GM12875 (cell line): ENCODE measurements around the gene COG2.

Experiments
- H3K4me3 ChIP-seq: one replicate; pipeline ENCODE4 v1.5.1; 2011; ENCODE audit warnings: low read depth, low read length, control low read depth
- TF ChIP-seq, protein P1 (sequence below): IDR thresholded peaks from 2 replicates; pipeline ENCODE4 v1.5.1; 2011; ENCODE audit warnings: low read depth, mild to moderate bottlenecking, control low read depth, inconsistent platforms, low read length, moderate library complexity, borderline replicate concordance; ENCODE audit not compliant: insufficient read depth

COG2 gene

DNA sequence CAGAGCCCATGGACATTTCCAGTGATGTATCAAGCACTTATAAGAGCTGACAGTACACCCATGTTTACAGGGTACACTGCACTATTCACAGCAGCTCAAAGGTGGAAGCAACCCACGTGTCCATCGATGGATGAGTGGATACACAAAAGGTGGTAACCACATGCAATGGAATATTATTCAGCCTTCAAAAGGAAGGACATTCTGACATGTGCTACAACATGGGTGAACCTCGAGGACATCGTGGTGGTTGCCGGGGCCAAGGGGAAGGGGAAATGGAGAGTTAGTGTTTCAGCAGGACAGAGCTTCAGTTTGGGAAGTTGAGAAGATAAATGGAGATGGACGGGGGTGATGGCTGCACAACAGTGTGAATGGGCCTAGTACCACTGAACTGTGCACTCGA is 62.5 kb downstream of the COG2 start:
- TF ChIP-seq, protein P1, sequence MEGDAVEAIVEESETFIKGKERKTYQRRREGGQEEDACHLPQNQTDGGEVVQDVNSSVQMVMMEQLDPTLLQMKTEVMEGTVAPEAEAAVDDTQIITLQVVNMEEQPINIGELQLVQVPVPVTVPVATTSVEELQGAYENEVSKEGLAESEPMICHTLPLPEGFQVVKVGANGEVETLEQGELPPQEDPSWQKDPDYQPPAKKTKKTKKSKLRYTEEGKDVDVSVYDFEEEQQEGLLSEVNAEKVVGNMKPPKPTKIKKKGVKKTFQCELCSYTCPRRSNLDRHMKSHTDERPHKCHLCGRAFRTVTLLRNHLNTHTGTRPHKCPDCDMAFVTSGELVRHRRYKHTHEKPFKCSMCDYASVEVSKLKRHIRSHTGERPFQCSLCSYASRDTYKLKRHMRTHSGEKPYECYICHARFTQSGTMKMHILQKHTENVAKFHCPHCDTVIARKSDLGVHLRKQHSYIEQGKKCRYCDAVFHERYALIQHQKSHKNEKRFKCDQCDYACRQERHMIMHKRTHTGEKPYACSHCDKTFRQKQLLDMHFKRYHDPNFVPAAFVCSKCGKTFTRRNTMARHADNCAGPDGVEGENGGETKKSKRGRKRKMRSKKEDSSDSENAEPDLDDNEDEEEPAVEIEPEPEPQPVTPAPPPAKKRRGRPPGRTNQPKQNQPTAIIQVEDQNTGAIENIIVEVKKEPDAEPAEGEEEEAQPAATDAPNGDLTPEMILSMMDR: no peak
- H3K4me3 ChIP-seq: no peak overlapping the region

DNA sequence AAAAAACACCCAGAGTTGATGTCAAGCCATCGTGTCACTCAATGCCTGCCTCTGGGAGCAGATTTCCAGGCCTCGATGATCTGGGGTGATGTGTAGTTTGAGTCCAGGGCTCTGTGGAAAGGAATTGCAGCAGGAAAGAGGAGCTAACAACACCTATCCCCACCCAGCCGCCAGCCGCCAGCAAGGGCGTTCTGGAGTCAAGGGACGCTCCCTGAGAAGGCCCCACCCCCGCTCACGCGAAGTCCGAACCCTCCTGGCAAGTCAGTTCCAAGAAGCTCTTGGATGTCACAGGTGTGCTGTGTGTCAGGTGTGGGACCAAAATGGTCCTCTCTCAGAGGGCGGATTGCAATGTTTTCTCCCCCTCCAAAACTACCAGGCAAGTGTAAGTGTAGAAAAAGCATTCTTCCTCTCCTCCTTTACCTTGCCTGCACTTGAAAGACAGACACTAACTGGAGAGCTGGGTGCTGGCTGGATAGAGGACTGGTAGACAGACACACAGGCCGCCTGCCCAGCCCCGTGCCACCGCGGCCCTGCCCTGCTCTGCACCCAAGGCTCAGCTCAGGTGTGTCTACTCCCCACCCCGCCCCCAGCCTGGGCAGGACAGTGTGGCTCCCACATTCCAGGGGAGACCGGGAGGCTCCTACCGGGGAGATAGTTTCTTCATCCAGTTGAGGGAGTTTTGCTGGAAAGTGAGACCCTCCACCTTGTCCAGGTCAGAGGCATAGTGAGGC is 63.2 kb downstream of the COG2 start:
- TF ChIP-seq, protein P1: no peak
- H3K4me3 ChIP-seq: no peak overlapping the region

DNA sequence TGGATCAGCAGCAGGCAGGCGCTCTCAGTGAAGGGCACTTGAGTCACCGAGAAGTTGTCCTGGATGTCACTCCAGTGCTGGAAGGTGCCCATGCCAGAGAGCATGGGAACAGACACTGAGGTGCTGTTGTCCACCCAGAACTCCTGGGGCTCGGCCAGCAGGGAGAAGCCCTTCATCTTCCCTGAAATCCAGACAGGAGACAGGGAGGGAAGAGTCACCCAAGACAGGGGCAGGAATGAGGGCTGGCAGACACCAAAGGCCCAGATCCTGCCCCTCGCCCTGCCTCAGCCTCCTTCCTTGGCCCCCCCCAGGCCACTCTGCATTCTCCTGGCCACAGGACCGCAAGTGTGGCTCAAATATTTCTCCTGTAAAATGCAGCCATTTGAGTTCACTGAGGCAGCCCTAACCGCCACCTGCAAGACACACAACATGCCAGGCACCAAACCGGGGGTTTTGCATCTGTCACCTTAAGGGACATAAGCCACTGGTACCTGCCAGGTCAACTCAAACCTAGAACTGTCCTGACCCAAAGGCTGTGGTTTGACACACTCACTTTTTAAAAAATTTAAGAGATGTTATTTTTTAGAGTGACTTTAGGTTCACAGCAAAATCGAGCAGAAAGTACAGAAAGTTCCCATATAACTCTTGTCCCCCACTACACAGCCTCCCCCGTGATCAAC is 63.9 kb downstream of the COG2 start:
- TF ChIP-seq, protein P1: no peak
- no peak overlapping the region for H3K4me3 ChIP-seq

DNA sequence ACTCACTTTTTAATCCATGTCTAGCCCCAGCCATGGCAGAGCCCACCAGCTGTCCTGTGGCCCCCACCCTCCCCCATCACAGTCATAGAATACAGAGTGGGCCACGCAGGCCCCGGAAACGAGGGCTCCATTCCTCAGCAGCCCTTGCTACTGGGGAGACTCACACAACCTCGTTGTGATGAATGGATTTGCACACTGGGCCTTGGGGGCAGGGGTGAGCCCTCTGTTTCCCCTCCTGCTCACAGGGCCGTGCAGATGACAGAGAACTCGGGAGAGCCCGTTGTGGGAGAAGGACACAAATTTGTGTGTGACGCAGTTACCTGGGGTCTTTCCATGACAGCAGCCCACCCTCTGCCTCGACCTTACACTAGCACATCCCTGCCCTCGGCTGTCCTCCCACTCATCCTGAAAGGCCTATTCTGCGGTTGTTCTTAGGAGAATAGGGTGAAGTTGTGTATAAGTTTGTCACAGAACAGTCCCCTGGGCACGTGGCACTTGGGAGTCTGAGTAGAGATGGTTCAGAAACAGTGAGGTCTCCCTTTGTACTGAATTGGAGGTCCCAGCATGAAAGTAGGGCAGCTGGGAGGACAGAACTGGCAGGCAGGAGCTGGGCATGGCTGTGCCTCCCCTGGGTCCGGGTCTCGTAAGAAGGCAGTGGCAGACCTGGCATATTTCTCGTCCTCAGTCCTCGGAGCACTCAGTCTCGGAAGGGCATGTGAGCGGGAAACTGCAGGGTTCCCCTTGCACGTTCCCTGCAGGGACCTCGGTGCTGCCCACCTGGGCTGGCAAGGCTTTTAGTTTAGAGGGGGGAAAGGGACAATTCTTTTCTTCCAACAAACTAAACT is 64.8 kb downstream of the COG2 start:
- H3K4me3 ChIP-seq: no peak overlapping the region
- TF ChIP-seq, protein P1: no peak

DNA sequence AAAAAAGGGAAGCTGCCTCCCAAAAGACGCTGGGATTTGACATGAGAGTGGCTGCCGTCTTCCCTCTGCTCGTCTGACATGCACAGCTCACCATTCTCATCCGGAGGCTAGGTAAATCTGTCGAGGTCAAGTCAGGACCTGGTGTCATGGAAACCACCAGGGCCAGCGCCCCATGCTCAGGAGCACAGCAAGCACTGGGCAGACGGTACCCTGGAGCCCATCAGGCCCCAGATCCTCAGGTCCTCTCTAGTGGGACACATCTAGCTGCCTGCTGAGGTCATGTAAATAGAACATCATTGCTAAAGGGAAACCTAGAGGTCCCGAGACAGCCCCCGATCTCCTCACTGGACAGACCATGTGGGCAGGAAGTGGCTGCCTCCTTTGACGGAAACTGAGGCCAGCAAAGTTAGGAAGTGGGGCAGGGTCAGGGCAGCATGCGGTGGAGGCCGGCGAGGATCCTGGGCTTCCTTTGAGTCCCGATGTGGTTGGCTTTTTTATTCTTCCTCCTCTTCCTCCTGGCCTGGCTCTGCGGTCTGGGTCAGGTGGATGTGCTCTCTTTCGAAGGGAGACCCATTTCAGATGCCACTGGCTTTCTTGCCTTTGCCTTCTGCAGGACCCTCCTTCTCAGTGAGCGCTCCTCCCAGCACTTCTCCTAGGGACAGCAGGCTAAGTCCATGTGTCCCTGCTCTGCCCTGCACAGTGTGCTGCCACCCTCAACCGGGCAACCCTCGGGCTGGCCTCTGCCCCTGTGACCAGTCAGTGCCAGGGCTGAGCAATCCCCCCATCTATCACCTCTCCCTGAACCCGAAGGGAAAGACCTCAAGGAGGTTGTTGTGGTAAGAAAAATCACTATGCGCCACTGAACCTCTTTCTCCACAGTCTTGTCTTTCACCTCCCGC is 65.7 kb downstream of the COG2 start:
- H3K4me3 ChIP-seq: no peak overlapping the region
- TF ChIP-seq, protein P1: no peak
